Caco-2 (cell line): ENCODE measurements around the gene WLS. TPM values are rescaled to one million over a fixed set of nuclear protein-coding genes. Genes with fewer than 3 reads are reported as not detected.

Experiments
- BruUV-seq: library from RNA; stranded (reverse); fragments of 400-500 nt; replicated peaks from 2 replicates; lab custom pipeline; 2021; lab: Mats Ljungman, UMichigan
- CTCF ChIA-PET: fragments of 300-600 bp; sonication (Branson Sonifier 250); formaldehyde crosslinking; loops from one replicate; lab custom pipeline; 2022; ENCODE audit warnings: antibody characterized with exemption; lab: Charles Lee
- POLR2A ChIA-PET: fragments of 300-600 bp; sonication (Branson Sonifier 250); formaldehyde crosslinking; loops from one replicate; lab custom pipeline; 2022; ENCODE audit warnings: antibody characterized with exemption; lab: Charles Lee
- DNase-seq, 2 experiments: peaks; one replicate each; pipeline versions ENCODE4 v3.0.0 to v3.0.0-alpha.2; 2020 to 2022
- H3K27me3 ChIP-seq: replicated peaks from 2 replicates; pipeline ENCODE4 v1.6.0; 2011; ENCODE audit warnings: low read length; ENCODE audit not compliant: control insufficient read depth, insufficient read depth
- H3K36me3 ChIP-seq: 2 replicates; pipeline ENCODE4 v1.5.1; 2011; ENCODE audit warnings: low read length; ENCODE audit not compliant: control insufficient read depth, insufficient read depth
- H3K4me1 ChIP-seq: fragments of 250-450 bp; sonication (Bioruptor Pico); 2 replicates; pipeline ENCODE4 v1.5.1; 2020; ENCODE audit warnings: mild to moderate bottlenecking
- H3K4me3 ChIP-seq: 2 replicates; pipeline ENCODE4 v1.5.1; 2011; ENCODE audit warnings: low read depth, mild to moderate bottlenecking, control low read depth, low read length
- H3K9me3 ChIP-seq: fragments of 250-450 bp; sonication (Bioruptor Pico); 2 replicates; pipeline ENCODE4 v1.5.1; 2020; ENCODE audit warnings: mild to moderate bottlenecking, moderate library complexity
- H3K27ac Mint-ChIP-seq: one replicate; pipeline ENCODE4 v1.8.0; 2022; ENCODE audit warnings: mixed read lengths; ENCODE audit not compliant: unreplicated experiment
- H3K27me3 Mint-ChIP-seq: one replicate; pipeline ENCODE4 v1.8.0; 2022; ENCODE audit warnings: mixed read lengths; ENCODE audit not compliant: insufficient read depth, unreplicated experiment
- H3K36me3 Mint-ChIP-seq: one replicate; pipeline ENCODE4 v1.8.0; 2022; ENCODE audit warnings: mild to moderate bottlenecking, mixed read lengths; ENCODE audit not compliant: insufficient read depth, unreplicated experiment
- H3K4me1 Mint-ChIP-seq: one replicate; pipeline ENCODE4 v1.8.0; 2022; ENCODE audit warnings: low read depth, mixed read lengths; ENCODE audit not compliant: unreplicated experiment
- H3K4me3 Mint-ChIP-seq: one replicate; pipeline ENCODE4 v1.8.0; 2022; ENCODE audit warnings: mild to moderate bottlenecking, moderate library complexity, mixed read lengths; ENCODE audit not compliant: unreplicated experiment
- H3K9me3 Mint-ChIP-seq: one replicate; pipeline ENCODE4 v1.8.0; 2022; ENCODE audit warnings: mixed read lengths; ENCODE audit not compliant: unreplicated experiment
- CTCF ChIP-seq, 2 experiments: fragments of 200-600 bp in 1 of 2; IDR thresholded peaks; 1 replicate in 1 of 2; 2 replicates in 1 of 2; pipeline versions ENCODE4 v1.5.1 to v1.8.0; 2011 to 2022; ENCODE audit warnings: antibody characterized with exemption in 1 of 2, control low read depth in 1 of 2, inconsistent platforms in 1 of 2, low read depth in 1 of 2, low read length in 1 of 2, mild to moderate bottlenecking in 1 of 2, moderate library complexity in 1 of 2; ENCODE audit not compliant: insufficient read depth in 1 of 2, severe bottlenecking in 1 of 2, unreplicated experiment in 1 of 2
- intact Hi-C: fragments of 100-400 bp; cut with micrococcal nuclease; formaldehyde crosslinking; loops from one replicate; pipeline ENCODE4 v1.10.0; 2022; ENCODE audit not compliant: unreplicated experiment
- total RNA-seq: library from RNA; stranded (reverse); gene quantifications from 2 replicates; pipeline ENCODE4 v1.2.3, GENCODE V29; 2022

WLS gene
- total RNA-seq, 1 experiment from 2014 or later = 72.3 TPM

- no peaks in the 10 kb centered on the region for H3K4me1 ChIP-seq
- no peaks in the 10 kb centered on the region for H3K36me3 ChIP-seq
- POLR2A ChIA-PET = no interaction called here
- no peak for DNase-seq
- intact Hi-C loops = no loop called here
- TF ChIP-seq CTCF (IDR thresholded peaks at IDR 0.05; ENCODE audit: insufficient read depth in 1 of 2, low read depth in 1 of 2, low read length in 1 of 2, severe bottlenecking in 1 of 2, unreplicated experiment in 1 of 2) = no peak
- Mint-ChIP-seq H3K4me1 (no peaks in the 10 kb centered on the region), H3K36me3 (peaks cover 12% of the 10 kb centered on the region), H3K4me3 (no peak overlapping the region), H3K9me3 (no peaks in the 10 kb centered on the region), H3K27ac (no peak overlapping the region), H3K27me3 (no peaks in the 10 kb centered on the region)
- H3K27me3 ChIP-seq = no peaks in the 10 kb centered on the region
- no TSS peak for BruUV-seq
- H3K4me3 ChIP-seq = no peak overlapping the region
- H3K9me3 ChIP-seq = no peaks in the 10 kb centered on the region
- CTCF ChIA-PET = no interaction called here
Observed at GRCh38 chr1:68180441-68181164, 51.7 kb downstream of the WLS start.

- no peaks in the 10 kb centered on the region for H3K27me3 Mint-ChIP-seq
- ChIA-PET POLR2A (no interaction called here), CTCF (no interaction called here)
- no peak for TF ChIP-seq CTCF (IDR thresholded peaks at IDR 0.05; ENCODE audit: insufficient read depth in 1 of 2, low read depth in 1 of 2, low read length in 1 of 2, severe bottlenecking in 1 of 2, unreplicated experiment in 1 of 2)
- H3K4me1 Mint-ChIP-seq = peaks cover 9% of the 10 kb centered on the region
- Histone ChIP-seq H3K27me3 (no peaks in the 10 kb centered on the region), H3K4me1 (0 out of 2 replicates have a peak, but pooled peaks cover 3% of the 10 kb centered on the region), H3K9me3 (no peaks in the 10 kb centered on the region), H3K4me3 (no peak overlapping the region), H3K36me3 (no peaks in the 10 kb centered on the region)
- H3K4me3 Mint-ChIP-seq = no peak overlapping the region
- DNase-seq = no peak
- BruUV-seq = no TSS peak
- intact Hi-C loops = no loop called here
- peaks cover 5% of the 10 kb centered on the region for H3K36me3 Mint-ChIP-seq
- H3K9me3 Mint-ChIP-seq = no peaks in the 10 kb centered on the region
- H3K27ac Mint-ChIP-seq = no peak overlapping the region
Observed at GRCh38 chr1:68178821-68179490, 53.4 kb downstream of the WLS start.

GRCh38 chr1:68175621-68176398, 56.5 kb downstream of the WLS start:
- no peak overlapping the region for H3K27ac Mint-ChIP-seq
- no peak overlapping the region for H3K4me3 Mint-ChIP-seq
- H3K36me3 Mint-ChIP-seq = peaks cover 5% of the 10 kb centered on the region
- peaks cover 25% of the 10 kb centered on the region for H3K4me1 Mint-ChIP-seq
- Histone ChIP-seq H3K4me1 (peaks cover 3% of the 10 kb centered on the region; the same call in 1 of the 2 replicates), H3K9me3 (no peaks in the 10 kb centered on the region), H3K27me3 (no peaks in the 10 kb centered on the region), H3K4me3 (no peak overlapping the region), H3K36me3 (no peaks in the 10 kb centered on the region)
- intact Hi-C loops = no loop called here
- POLR2A ChIA-PET = no interaction called here
- no peaks in the 10 kb centered on the region for H3K27me3 Mint-ChIP-seq
- BruUV-seq = no TSS peak
- TF ChIP-seq CTCF (IDR thresholded peaks at IDR 0.05; ENCODE audit: insufficient read depth in 1 of 2, low read depth in 1 of 2, low read length in 1 of 2, severe bottlenecking in 1 of 2, unreplicated experiment in 1 of 2) = no peak
- H3K9me3 Mint-ChIP-seq = no peaks in the 10 kb centered on the region
- CTCF ChIA-PET = no interaction called here
- no peak for DNase-seq
